IPS-18c (cell line): ENCODE measurements around the gene CSNK1G1.
"Not testable (repeated sequence)": the region's sequence is repeated elsewhere in the genome, so short reads cannot be mapped to it uniquely, and the experiment has no call there.

Source experiments
- H3K4me3 ChIP-seq: 2 replicates; pipeline ENCODE4 v1.7.0; 2013; ENCODE audit warnings: low read depth, mild to moderate bottlenecking, low read length, moderate library complexity; ENCODE audit not compliant: insufficient read depth
- H3K9me3 ChIP-seq: one replicate; pipeline ENCODE4 v1.6.1; 2013; ENCODE audit warnings: mild to moderate bottlenecking, low read length, moderate library complexity; ENCODE audit not compliant: control insufficient read depth, insufficient read depth

The CSNK1G1 gene

DNA sequence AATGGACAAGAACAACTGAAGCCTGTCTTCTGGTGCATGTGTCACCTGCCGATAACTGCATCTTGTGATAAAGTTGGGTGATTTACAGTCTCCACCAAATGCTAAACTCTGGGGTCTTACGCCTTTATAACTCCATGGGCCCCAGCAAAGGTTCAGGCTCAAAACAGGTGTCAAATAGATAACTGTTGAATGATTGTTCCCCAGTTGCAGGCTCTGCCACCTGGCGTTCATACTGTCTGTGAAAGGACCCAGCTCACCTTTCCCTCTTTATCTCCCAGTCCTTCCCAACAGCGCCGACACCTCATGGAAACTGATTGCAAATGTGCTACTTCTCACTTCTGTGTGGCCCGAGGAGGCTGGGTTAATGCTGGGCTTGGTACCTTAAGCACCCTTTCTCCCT lies 212.7 kb downstream of the CSNK1G1 start:
- Histone ChIP-seq H3K4me3 (no peak overlapping the region), H3K9me3 (no peaks in the 10 kb centered on the region)

DNA sequence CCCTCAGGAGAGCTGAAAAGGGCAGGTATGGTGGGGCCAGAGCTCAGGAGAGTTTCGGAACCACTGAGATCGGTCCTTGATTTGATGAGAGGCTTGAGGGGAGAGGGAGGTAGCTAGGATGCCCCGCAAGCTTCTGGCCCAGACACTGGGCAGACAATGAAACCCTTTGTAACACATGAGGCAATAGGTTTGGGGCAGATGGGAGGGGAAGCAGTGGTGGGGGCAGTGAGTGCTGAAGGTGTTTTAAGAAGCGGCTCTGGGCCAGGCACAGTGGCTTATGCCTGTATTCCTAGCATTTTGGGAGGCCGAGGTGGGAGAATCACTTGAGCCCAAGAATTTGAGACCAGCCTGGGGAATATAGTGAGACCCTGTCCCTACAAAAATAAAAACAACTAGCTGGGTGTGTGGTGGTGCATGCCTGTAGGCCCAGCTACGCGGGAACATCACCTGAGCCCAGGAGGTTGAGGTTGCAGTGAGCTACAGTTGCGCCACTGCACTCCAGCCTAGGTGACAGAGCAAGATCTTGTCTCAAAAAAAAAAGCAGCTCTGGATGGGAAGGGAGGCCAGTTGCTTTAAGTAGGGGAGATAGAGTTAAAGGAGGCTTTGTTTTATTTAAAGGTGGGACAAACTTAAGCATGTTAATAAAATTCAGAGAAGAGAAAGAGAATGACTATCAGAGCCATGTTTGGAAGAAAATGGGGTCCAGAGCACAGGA lies 214.0 kb downstream of the CSNK1G1 start:
- Histone ChIP-seq H3K4me3 (no peak overlapping the region), H3K9me3 (no peaks in the 10 kb centered on the region)

DNA sequence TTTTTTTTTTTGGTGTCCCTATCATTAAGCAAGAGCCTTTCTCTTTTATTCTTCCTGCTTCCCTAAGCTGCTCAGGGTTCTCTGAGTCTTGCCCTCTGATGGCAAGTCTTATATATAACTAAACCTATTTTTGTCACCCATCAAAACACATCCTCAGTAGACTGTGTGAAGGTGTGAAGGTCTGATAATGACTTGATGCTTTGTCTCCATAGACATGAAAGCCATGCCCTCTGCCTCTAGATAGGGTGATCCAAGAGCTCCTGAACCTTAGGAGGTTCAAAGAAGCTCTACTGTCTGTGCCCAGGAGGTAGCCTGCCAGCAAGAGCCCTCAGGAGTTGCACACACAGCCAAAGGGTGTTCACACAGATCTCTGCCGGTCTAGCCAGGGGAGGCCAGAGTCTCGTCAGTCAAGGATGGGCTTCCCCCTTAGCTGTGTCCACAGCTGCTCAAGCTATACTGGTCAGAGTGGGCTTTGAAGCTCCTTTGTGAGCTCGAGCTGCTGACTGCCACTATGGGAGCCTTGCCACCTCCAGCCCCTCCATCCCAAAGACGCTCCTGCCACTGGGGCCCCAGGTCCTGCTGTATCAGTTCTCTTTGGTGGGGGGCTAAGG lies 217.5 kb downstream of the CSNK1G1 start:
- H3K9me3 ChIP-seq = no peaks in the 10 kb centered on the region
- no peak overlapping the region for H3K4me3 ChIP-seq

GRCh38 chr15:64137226-64137833 lies 218.6 kb downstream of the CSNK1G1 start:
- H3K4me3 ChIP-seq = no peak overlapping the region; the same call in 1 of the 2 replicates

DNA sequence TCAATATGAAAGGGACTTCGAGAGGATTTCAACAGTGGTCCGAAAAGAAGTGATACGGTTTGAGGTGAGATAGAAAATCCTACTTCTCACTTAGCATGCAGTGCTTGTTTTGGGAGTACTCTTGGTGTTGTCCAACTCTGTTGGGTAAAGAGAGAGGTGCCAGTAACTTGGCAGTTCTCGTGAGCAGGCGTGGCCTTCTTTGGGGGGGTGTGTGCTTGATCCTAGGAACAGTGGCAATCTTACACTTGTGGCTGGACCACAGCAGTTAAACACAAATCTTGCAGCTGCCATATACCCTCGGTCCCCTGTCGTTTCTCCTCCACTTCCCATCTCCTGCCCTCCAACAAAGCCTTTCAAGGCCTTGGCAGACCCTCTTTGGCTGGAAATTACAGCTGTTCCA lies 219.6 kb downstream of the CSNK1G1 start:
- no peaks in the 10 kb centered on the region for H3K9me3 ChIP-seq
- H3K4me3 ChIP-seq = no peak overlapping the region

More at GRCh38 chr15:64137226-64137833, 218.6 kb downstream of the CSNK1G1 start:
- no peaks in the 10 kb centered on the region for H3K9me3 ChIP-seq

DNA sequence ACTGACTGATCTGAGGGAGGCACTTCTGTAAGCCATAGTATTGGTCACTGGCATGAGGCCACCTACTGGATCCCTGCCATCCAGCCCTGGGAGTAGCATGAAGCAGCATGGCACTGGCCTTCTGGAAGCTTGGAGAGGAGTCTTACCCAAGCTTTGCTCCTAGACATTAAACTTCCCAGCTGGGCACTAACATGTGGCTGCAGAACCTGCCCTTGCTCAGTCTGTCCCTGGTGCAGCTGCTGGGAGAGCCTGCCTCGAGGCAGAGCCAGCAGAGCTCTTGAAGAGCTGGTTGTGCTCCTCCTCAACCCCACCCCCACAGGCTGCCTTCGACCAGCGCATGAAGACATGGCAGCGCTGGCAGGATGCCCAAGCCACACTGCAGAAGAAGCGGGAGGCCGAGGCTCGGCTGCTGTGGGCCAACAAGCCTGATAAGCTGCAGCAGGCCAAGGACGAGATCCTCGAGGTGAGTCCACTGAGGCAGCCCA lies 221.6 kb downstream of the CSNK1G1 start:
- no peak overlapping the region for H3K4me3 ChIP-seq
- H3K9me3 ChIP-seq = no peaks in the 10 kb centered on the region

DNA sequence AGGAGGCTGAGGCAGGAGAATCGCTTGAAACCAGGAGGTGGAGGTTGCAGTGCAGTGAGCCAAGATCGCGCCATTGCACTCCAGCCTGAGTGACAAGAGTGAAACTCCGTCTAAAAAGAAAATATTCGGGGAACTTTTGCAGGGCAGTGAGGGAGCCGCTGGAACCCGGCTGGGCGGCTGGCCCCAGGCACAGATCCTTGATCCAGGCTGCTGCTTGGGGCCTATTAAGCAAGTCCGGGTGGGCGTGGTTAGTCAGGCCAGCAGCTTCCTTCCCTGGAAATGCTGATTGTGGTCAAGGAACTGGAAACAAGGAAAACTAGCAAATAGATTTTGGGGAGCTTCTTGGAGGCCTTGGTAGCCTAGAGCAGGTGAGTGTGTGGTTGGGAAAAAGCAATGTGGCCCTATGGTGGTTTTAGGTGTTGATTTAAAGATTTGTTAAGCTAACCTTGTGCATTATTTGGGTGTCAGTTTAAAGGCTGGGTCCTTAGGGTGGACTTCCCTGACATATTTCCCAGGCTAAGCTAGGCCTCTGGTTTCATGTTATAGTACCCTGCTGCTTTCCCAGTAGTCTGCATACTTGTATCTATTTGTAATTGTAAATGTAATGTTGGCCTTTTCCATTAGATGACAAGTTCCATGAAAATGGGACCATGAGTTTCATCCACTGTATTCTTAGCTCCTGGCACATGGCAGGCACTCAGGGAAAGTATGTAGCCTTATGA lies 222.2 kb downstream of the CSNK1G1 start:
- Histone ChIP-seq H3K4me3 (no peak overlapping the region), H3K9me3 (no peaks in the 10 kb centered on the region)

- no peak overlapping the region for H3K4me3 ChIP-seq
- no peaks in the 10 kb centered on the region for H3K9me3 ChIP-seq
These were observed 223.8 kb downstream of the CSNK1G1 start for GRCh38 chr15:64132217-64132616.

- no peak overlapping the region for H3K4me3 ChIP-seq
- H3K9me3 ChIP-seq = no peaks in the 10 kb centered on the region
These were observed 224.4 kb downstream of the CSNK1G1 start for GRCh38 chr15:64131547-64131946.

DNA sequence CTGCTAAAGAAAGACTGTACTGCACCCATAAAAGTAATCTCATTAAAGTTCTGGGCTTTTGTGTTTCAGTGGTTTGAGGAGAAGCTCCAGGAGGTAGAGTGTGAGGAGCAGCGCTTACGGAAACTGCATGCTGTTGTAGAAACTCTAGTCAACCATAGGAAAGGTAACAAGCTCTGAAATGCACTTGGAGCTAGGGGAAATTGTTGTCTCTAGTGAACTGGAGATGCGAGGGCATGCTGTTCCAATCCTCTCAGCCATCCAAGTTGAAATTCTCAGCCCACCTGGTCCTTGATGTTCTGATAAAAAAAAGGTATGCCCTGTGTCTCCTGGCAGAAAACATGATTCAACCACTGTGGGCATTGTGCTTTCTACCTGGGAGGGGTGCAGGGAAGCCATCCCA lies 225.8 kb downstream of the CSNK1G1 start:
- Histone ChIP-seq H3K4me3 (no peak overlapping the region), H3K9me3 (no peaks in the 10 kb centered on the region)

GRCh38 chr15:64127521-64128270 lies 228.3 kb downstream of the CSNK1G1 start:
- H3K9me3 ChIP-seq = no peaks in the 10 kb centered on the region

GRCh38 chr15:64125978-64126377 lies 230.0 kb downstream of the CSNK1G1 start:
- H3K9me3 ChIP-seq = no peaks in the 10 kb centered on the region
- H3K4me3 ChIP-seq = no peak overlapping the region

More at GRCh38 chr15:64127521-64128270, 228.3 kb downstream of the CSNK1G1 start:
- H3K4me3 ChIP-seq = no peak overlapping the region

DNA sequence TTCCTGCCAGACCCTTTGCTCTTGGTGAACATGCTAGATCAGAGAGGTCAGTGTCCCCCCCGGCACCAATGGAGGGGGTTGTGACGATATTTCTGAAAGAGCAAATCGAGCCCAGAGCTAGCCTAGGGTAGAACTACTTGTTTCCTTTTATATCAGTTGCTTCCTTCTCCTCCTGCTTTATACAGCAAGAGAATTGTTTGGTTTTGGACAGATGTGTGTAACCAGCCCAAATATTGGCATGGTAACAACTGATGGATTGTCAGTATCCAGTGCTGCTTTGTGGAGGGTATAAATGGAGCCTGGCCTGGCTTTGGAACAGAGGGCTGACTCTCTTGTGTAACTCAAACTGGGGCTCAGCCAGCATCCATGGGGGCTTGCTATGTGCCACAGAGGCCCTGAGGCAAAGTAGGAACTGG lies 233.0 kb downstream of the CSNK1G1 start:
- Histone ChIP-seq H3K4me3 (no peak overlapping the region), H3K9me3 (no peaks in the 10 kb centered on the region)

DNA sequence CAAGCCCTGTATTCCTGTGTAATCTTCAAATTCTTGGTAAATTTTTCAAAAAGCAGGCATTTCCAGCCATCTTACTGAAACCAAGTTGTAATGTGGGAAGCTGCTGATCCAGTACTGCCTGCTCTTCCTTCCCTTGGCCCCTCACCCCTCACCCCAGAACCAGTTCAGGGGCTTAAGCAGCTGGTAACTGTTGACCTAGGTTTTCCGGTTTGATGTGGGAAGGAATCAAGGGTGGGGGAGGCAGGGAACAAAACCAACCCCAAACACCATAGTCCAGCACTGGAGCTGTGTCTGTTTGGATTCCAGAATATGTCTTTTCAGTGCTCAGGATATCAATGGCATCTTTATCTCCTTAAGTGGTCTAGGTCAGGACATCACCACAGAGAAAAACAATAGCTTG lies 233.5 kb downstream of the CSNK1G1 start:
- H3K9me3 ChIP-seq = no peaks in the 10 kb centered on the region
- no peak overlapping the region for H3K4me3 ChIP-seq

GRCh38 chr15:64121614-64122013 lies 234.4 kb downstream of the CSNK1G1 start:
- no peaks in the 10 kb centered on the region for H3K9me3 ChIP-seq

DNA sequence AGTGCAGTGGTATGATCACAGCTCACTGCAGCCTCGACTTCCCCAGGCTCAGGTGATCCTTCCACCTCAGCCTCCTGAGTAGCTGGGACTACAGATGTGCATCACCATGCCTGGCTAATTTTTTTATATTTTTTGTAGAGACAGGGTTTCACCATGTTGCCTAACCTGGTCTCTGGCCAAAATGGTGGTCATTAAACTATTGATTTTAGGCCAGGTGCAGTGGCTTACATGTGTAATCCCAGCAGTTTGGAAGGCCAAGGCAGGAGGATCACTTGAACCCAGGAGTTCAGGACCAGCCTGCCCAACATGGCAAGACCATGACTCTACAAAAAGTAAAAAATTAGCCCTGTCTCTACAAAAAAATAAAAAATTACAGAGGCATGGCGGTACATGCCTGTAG lies 235.7 kb downstream of the CSNK1G1 start:
- not testable (repeated sequence) for H3K4me3 ChIP-seq, H3K9me3 ChIP-seq

More at GRCh38 chr15:64121614-64122013, 234.4 kb downstream of the CSNK1G1 start:
- no peak overlapping the region for H3K4me3 ChIP-seq
